CD14-positive monocyte (primary cell): Measurements from ENCODE around the gene RPE. TPM values are rescaled to one million over a fixed set of nuclear protein-coding genes. Genes with fewer than 3 reads are reported as not detected.

Source experiments
- DNase-seq, 3 donors: peaks; one replicate each; pipeline ENCODE4 v3.0.0-alpha.2; 2011 to 2022
- H2AFZ ChIP-seq: 2 replicates; pipeline ENCODE4 v1.6.0; 2012; ENCODE audit warnings: mild to moderate bottlenecking, low read depth, low read length, inconsistent platforms; ENCODE audit not compliant: insufficient read depth, poor library complexity, severe bottlenecking
- H3K27ac ChIP-seq, 2 donors: 1 replicate in 1 of 2; 2 replicates in 1 of 2; pipeline ENCODE4 v1.5.1; 2012 to 2013; ENCODE audit warnings: low read length in 2 of 2, control low read depth in 1 of 2, inconsistent platforms in 1 of 2, low read depth in 1 of 2, mild to moderate bottlenecking in 1 of 2
- H3K27me3 ChIP-seq, 2 donors: one replicate each; pipeline versions ENCODE4 v1.6.0 to v1.6.1; 2011 to 2013; ENCODE audit warnings: low read length in 2 of 2; ENCODE audit not compliant: control insufficient read depth in 2 of 2, insufficient read depth in 2 of 2
- H3K36me3 ChIP-seq, 2 donors: replicated peaks in 1 of 2; 1 replicate in 1 of 2; 2 replicates in 1 of 2; pipeline versions ENCODE4 v1.5.1 to v1.6.1; 2012 to 2013; ENCODE audit warnings: low read length in 2 of 2, control low read depth in 1 of 2, inconsistent platforms in 1 of 2, mild to moderate bottlenecking in 1 of 2; ENCODE audit not compliant: insufficient read depth in 2 of 2, control insufficient read depth in 1 of 2
- H3K4me1 ChIP-seq, 2 donors: 1 replicate in 1 of 2; 2 replicates in 1 of 2; pipeline versions ENCODE4 v1.5.1 to v1.6.1; 2012 to 2013; ENCODE audit warnings: low read length in 2 of 2, control low read depth in 1 of 2, inconsistent platforms in 1 of 2, mild to moderate bottlenecking in 1 of 2, moderate library complexity in 1 of 2; ENCODE audit not compliant: insufficient read depth in 2 of 2, control insufficient read depth in 1 of 2
- H3K4me2 ChIP-seq: replicated peaks from 2 replicates; pipeline ENCODE3; 2012; ENCODE audit warnings: low read length, moderate library complexity, mild to moderate bottlenecking; ENCODE audit not compliant: poor library complexity, severe bottlenecking; ENCODE audit errors: extremely low read depth
- H3K4me3 ChIP-seq, 3 experiments: fragments of 200-600 bp in 1 of 3; sonication (generic) in 1 of 3; replicated peaks in 1 of 3; 1 replicate in 2 of 3; 2 replicates in 1 of 3; pipeline ENCODE4 v1.5.1; 2011 to 2013; ENCODE audit warnings: low read length in 3 of 3, mild to moderate bottlenecking in 3 of 3, control low read depth in 2 of 3, low read depth in 2 of 3, inconsistent platforms in 1 of 3, moderate library complexity in 1 of 3
- H3K79me2 ChIP-seq: 2 replicates; pipeline ENCODE4 v1.6.0; 2012; ENCODE audit warnings: mild to moderate bottlenecking, control low read depth, inconsistent platforms, low read length, moderate library complexity; ENCODE audit not compliant: insufficient read depth
- H3K9ac ChIP-seq: 2 replicates; pipeline ENCODE4 v1.6.0; 2017; ENCODE audit warnings: low read length, mild to moderate bottlenecking; ENCODE audit not compliant: insufficient read depth, poor library complexity, severe bottlenecking
- H3K9me3 ChIP-seq, 2 donors: replicated peaks in 1 of 2; 1 replicate in 1 of 2; 2 replicates in 1 of 2; pipeline versions ENCODE4 v1.5.1 to v1.6.1; 2012 to 2013; ENCODE audit warnings: low read length in 2 of 2, control low read depth in 1 of 2; ENCODE audit not compliant: control insufficient read depth in 1 of 2, insufficient read depth in 1 of 2
- H4K20me1 ChIP-seq: 2 replicates; pipeline ENCODE4 v1.6.0; 2012; ENCODE audit warnings: mild to moderate bottlenecking, low read length, control low read depth, moderate library complexity; ENCODE audit not compliant: insufficient read depth
- H3K27ac Mint-ChIP-seq, 7 donors: one replicate each; pipeline ENCODE4 v1.8.0; 2020; ENCODE audit warnings: mild to moderate bottlenecking in 7 of 7, mixed read lengths in 7 of 7, moderate library complexity in 6 of 7, inconsistent platforms in 2 of 7
- H3K27me3 Mint-ChIP-seq, 3 donors: one replicate each; pipeline ENCODE4 v1.8.0; 2021 to 2022; ENCODE audit warnings: low read depth in 3 of 3, mild to moderate bottlenecking in 3 of 3, mixed read lengths in 3 of 3, moderate library complexity in 3 of 3, inconsistent platforms in 1 of 3
- H3K36me3 Mint-ChIP-seq, 2 donors: one replicate each; pipeline ENCODE4 v1.8.0; 2020; ENCODE audit warnings: mixed read lengths in 2 of 2, inconsistent platforms in 1 of 2, mild to moderate bottlenecking in 1 of 2
- H3K4me1 Mint-ChIP-seq: one replicate; pipeline ENCODE4 v1.8.0; 2020; ENCODE audit warnings: mild to moderate bottlenecking, mixed read lengths
- H3K4me3 Mint-ChIP-seq, 2 donors: one replicate each; pipeline ENCODE4 v1.8.0; 2020; ENCODE audit warnings: mild to moderate bottlenecking in 2 of 2, mixed read lengths in 2 of 2, moderate library complexity in 1 of 2
- H3K9me3 Mint-ChIP-seq, 7 donors: one replicate each; pipeline ENCODE4 v1.8.0; 2020 to 2022; ENCODE audit warnings: mixed read lengths in 7 of 7, mild to moderate bottlenecking in 6 of 7, moderate library complexity in 6 of 7, inconsistent platforms in 2 of 7
- WGBS: methylation state at CpG from one replicate; pipeline ENCODE4 v1.1.5; 2013; ENCODE audit warnings: missing lambda C conversion rate; ENCODE audit not compliant: insufficient coverage; 5-methylcytosine and 5-hydroxymethylcytosine counted together
- intact Hi-C, 2 donors: fragments of 100-400 bp; cut with micrococcal nuclease; formaldehyde crosslinking; loops; one replicate each; pipeline versions ENCODE4 v1.15.0 to v1.15.1; 2023
- polyA plus RNA-seq, 3 donors: library from polyadenylated mRNA; depleted of rRNA in 1 of 3; unstranded in 2 of 3; stranded (reverse) in 1 of 3; fragments of 300-500 nt in 2 of 3; fragments of >200 nt in 1 of 3; fragmentation: Illumina TruSeq in 2 of 3; gene quantifications; 1 replicate in 2 of 3; 2 replicates in 1 of 3; pipeline ENCODE4 v1.2.3, GENCODE V29; 2012 to 2021
- TF ChIP-seq, protein P1 (sequence below): fragments of 200-600 bp; IDR thresholded peaks from one replicate; pipeline ENCODE4 v1.8.0; 2022; ENCODE audit warnings: antibody characterized with exemption, mild to moderate bottlenecking

Gene RPE
- polyA plus RNA-seq, 3 donors: 32.3 to 38.1 (median 33.8) TPM

DNA sequence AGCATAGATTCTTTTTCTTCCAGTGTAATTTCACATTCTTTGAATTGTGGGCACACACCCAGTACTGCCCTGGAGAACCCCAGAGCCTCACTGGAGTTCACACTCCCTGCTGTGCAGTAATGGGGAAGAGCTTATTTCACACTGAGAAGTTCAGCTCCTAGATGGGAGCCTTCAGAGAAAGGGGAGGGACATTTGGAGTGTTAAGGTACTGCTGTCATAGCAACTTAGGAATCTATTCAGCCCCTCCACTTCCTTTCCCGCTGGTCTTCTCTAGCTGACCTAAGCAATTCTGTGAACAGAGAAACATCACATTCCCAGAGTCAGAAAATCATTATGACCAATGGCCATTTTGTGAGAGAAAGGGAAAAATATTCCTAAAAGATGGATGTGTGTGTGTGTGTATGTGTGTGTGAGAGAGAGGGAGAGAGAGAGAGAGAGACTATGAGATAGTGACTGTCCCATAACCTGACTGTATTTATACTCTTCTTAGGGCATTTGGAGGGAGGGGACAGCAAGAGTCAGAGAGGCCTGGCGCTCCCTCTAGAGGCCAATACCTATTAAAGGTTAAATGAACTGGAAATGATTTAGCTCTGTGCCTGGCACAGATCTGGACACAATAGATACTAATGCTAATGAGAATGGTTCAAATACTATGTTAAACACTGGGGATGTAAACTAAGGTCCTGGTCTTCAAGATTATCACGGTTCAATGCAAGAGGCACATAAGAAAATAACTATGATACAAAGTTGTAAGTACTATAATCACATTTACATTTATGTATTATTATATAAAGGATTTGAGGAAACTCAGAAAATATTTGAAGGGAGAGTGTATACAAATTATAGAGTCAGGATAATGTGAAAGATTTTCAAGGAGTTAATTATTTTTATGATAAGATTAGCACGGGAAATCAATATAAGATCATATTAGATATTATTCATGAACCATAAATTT lies 41.5 kb upstream of the RPE start:
- no peaks in the 10 kb centered on the region for H3K36me3 Mint-ChIP-seq
- Histone ChIP-seq H3K4me2 (no peak overlapping the region), H3K4me1 (no peaks in the 10 kb centered on the region), H3K9me3 (no peaks in the 10 kb centered on the region), H3K27me3 (no peaks in the 10 kb centered on the region), H4K20me1 (no peaks in the 10 kb centered on the region), H3K27ac (no peak overlapping the region), H3K4me3 (no peak overlapping the region), H3K36me3 (no peaks in the 10 kb centered on the region), H3K9ac (no peak overlapping the region), H2AFZ (no peak overlapping the region), H3K79me2 (no peaks in the 10 kb centered on the region)
- intact Hi-C loops: no loop called here
- TF ChIP-seq, protein P1, sequence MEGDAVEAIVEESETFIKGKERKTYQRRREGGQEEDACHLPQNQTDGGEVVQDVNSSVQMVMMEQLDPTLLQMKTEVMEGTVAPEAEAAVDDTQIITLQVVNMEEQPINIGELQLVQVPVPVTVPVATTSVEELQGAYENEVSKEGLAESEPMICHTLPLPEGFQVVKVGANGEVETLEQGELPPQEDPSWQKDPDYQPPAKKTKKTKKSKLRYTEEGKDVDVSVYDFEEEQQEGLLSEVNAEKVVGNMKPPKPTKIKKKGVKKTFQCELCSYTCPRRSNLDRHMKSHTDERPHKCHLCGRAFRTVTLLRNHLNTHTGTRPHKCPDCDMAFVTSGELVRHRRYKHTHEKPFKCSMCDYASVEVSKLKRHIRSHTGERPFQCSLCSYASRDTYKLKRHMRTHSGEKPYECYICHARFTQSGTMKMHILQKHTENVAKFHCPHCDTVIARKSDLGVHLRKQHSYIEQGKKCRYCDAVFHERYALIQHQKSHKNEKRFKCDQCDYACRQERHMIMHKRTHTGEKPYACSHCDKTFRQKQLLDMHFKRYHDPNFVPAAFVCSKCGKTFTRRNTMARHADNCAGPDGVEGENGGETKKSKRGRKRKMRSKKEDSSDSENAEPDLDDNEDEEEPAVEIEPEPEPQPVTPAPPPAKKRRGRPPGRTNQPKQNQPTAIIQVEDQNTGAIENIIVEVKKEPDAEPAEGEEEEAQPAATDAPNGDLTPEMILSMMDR: peak; percentile 79
- H3K27me3 Mint-ChIP-seq: peaks cover 0 to 1% (median 0%) of the 10 kb centered on the region in 3 donors
- no peaks in the 10 kb centered on the region for H3K9me3 Mint-ChIP-seq
- H3K4me1 Mint-ChIP-seq: no peaks in the 10 kb centered on the region
- DNase-seq: peak; percentile 14 to 28 (median 26)
- no peak overlapping the region for H3K4me3 Mint-ChIP-seq
- peak overlapping the region in 1 of 7 donors; percentile 1 for H3K27ac Mint-ChIP-seq
- 0% methylated on average over 1 of the region's 4 CpGs for WGBS

DNA sequence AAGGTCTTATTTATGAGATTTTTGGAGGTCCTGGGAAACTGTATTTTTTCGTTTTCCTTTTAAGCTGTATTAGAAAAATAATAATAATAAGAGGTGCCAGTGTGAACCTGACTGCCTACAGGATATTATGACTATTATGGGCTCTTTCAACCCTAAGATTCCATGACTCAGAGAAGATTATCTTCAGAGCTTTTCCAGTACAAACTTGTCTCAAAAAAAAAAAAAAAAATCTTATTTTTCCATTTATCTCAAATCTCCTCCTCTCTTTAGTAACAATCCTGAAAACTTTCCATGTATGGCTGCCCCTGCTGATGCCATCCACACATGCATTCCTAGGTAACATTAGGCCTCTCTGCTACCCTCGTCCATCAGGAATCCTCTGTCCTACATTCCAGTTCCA lies 36.7 kb upstream of the RPE start:
- no peak for DNase-seq
- no peak overlapping the region for H3K4me3 Mint-ChIP-seq
- H3K36me3 Mint-ChIP-seq: no peaks in the 10 kb centered on the region
- H3K27ac ChIP-seq: no peak overlapping the region
- H4K20me1 ChIP-seq: no peaks in the 10 kb centered on the region
- no peak overlapping the region for H3K9ac ChIP-seq
- H3K4me1 Mint-ChIP-seq: no peaks in the 10 kb centered on the region
- no CpG with 5 or more reads among the region's 2 CpGs for WGBS
- TF ChIP-seq, protein P1: no peak
- no peak overlapping the region for H3K4me3 ChIP-seq
- no peak overlapping the region for H3K4me2 ChIP-seq
- intact Hi-C loops: no loop called here
- no peaks in the 10 kb centered on the region for H3K9me3 Mint-ChIP-seq
- no peaks in the 10 kb centered on the region for H3K9me3 ChIP-seq
- no peaks in the 10 kb centered on the region for H3K4me1 ChIP-seq
- H2AFZ ChIP-seq: no peak overlapping the region
- no peaks in the 10 kb centered on the region for H3K79me2 ChIP-seq
- peaks cover under 1 to 3% (median 3%) of the 10 kb centered on the region in 3 donors for H3K27me3 Mint-ChIP-seq
- H3K27me3 ChIP-seq: no peaks in the 10 kb centered on the region
- H3K27ac Mint-ChIP-seq: no peak overlapping the region
- H3K36me3 ChIP-seq: no peaks in the 10 kb centered on the region
